Measurements from ENCODE around the gene OXSR1.

DNA sequence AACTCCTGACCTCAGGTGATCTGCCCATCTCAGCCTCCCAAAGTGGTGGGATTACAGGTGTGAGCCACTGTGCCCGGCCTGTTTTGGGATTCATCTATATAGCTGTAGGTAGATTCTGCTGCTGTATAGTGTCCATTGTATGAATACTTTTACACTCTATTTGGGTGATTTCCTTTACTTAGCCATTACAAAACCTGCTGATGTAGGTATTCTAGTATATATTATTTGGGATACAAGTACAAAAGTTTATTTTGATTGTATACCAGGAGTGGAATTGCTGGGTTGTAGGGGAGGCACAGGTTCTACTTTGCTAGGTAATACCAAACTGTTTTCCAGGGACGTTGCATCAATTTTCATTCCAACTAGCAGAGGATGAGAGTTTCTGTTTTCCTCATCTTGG lies 9.5 kb upstream of the OXSR1 start:
- TF ChIP-seq YY1 (IDR thresholded peaks at IDR 0.05; ENCODE audit: insufficient read depth, insufficient read length): no peak
- TF ChIP-seq SUZ12 (IDR thresholded peaks at IDR 0.05; ENCODE audit: extremely low read depth, insufficient read depth, insufficient read length): no peak
- TF ChIP-seq ZNF274 (IDR thresholded peaks at IDR 0.05; ENCODE audit: low read depth, low read length): no peak

Measured in NT2/D1 (cell line).